GM12878 (cell line): ENCODE data around the gene PRR18. TPM values are rescaled to one million over a fixed set of nuclear protein-coding genes. Genes with fewer than 3 reads are reported as not detected.
"Not testable (repeated sequence)": the region's sequence is repeated elsewhere in the genome, so short reads cannot be mapped to it uniquely, and the experiment has no call there.

Source experiments
- ATAC-seq: fragments of 200-7000 bp; cut with Tn5 transposase; 3 replicates; pipeline ENCODE4 v1.9.1; 2020; ENCODE audit warnings: mild to moderate bottlenecking, moderate library complexity
- BruUV-seq: library from RNA; stranded (reverse); fragments of 400-500 nt; replicated peaks from 2 replicates; lab custom pipeline; 2021; lab: Mats Ljungman, UMichigan
- CTCF ChIA-PET: fragments of 300-600 bp; sonication (Branson Sonifier 250); formaldehyde crosslinking; extraction: SDS; loops from one replicate; lab custom pipeline; 2021; ENCODE audit warnings: inconsistent platforms; lab: Yijun Ruan, JAX
- POLR2A ChIA-PET: fragments of 350-600 bp; formaldehyde crosslinking; extraction: SDS; loops from one replicate; lab custom pipeline; 2021; ENCODE audit warnings: inconsistent platforms; lab: Charles Lee
- RAD21 ChIA-PET: fragments of 300-600 bp; sonication (Branson Sonifier 250); formaldehyde crosslinking; loops from one replicate; lab custom pipeline; 2023; ENCODE audit warnings: antibody characterized with exemption; ENCODE audit not compliant: unreplicated experiment; lab: Charles Lee
- SMC1A ChIA-PET: fragments of 300-600 bp; sonication (Branson Sonifier 250); formaldehyde crosslinking; loops from one replicate; lab custom pipeline; 2023; ENCODE audit not compliant: unreplicated experiment, uncharacterized antibody; lab: Charles Lee
- DNase-seq: peaks from one replicate; pipeline ENCODE4 v3.0.0-alpha.2; 2011; ENCODE audit warnings: low read depth, low spot score
- FAIRE-seq: peaks from 3 replicates; lab custom pipeline; 2011; peaks lifted over from hg19 to GRCh38; lab: Jason Lieb, UNC
- H2AFZ ChIP-seq: 2 replicates; pipeline ENCODE4 v1.6.0; 2011; ENCODE audit warnings: low read depth, low read length, control low read depth; ENCODE audit not compliant: control insufficient read depth
- H3K27ac ChIP-seq: 2 replicates; pipeline ENCODE4 v1.5.1; 2011; ENCODE audit warnings: control low read depth; ENCODE audit not compliant: control insufficient read depth, insufficient read depth
- H3K27me3 ChIP-seq, 2 experiments: replicated peaks in 1 of 2; 2 replicates each; pipeline versions ENCODE4 v1.6.0 to v1.6.1; 2011; ENCODE audit warnings: low read length in 1 of 2; ENCODE audit not compliant: control insufficient read depth in 2 of 2, insufficient read depth in 2 of 2
- H3K36me3 ChIP-seq, 2 experiments: 2 replicates each; pipeline ENCODE4 v1.5.1; 2011; ENCODE audit warnings: low read length in 1 of 2; ENCODE audit not compliant: control insufficient read depth in 2 of 2, insufficient read depth in 2 of 2
- H3K4me1 ChIP-seq: 2 replicates; pipeline ENCODE4 v1.6.1; 2011; ENCODE audit warnings: mild to moderate bottlenecking, low read length, moderate library complexity, mixed read lengths; ENCODE audit not compliant: control insufficient read depth, insufficient read depth
- H3K4me2 ChIP-seq: 2 replicates; pipeline ENCODE4 v1.6.0; 2011; ENCODE audit warnings: control low read depth; ENCODE audit not compliant: control insufficient read depth, insufficient read depth
- H3K4me3 ChIP-seq: fragments of 200-600 bp; sonication (generic); 2 replicates; pipeline ENCODE4 v1.5.1; 2016
- H3K79me2 ChIP-seq: 2 replicates; pipeline ENCODE4 v1.6.0; 2011; ENCODE audit warnings: low read length; ENCODE audit not compliant: control insufficient read depth, insufficient read depth
- H3K9ac ChIP-seq: 2 replicates; pipeline ENCODE4 v1.8.0; 2011; ENCODE audit warnings: low read length, control low read depth, mixed read lengths; ENCODE audit not compliant: control insufficient read depth, insufficient read depth
- H3K9me3 ChIP-seq: replicated peaks from 3 replicates; pipeline ENCODE4 v1.5.1; 2011; ENCODE audit warnings: mild to moderate bottlenecking, low read length; ENCODE audit not compliant: control insufficient read depth, insufficient read depth
- H4K20me1 ChIP-seq: 2 replicates; pipeline ENCODE4 v1.6.0; 2011; ENCODE audit not compliant: control insufficient read depth, insufficient read depth
- WGBS: methylation state at CpG from one replicate; pipeline ENCODE4 v1.1.6; 2016; ENCODE audit warnings: low lambda C conversion rate; ENCODE audit not compliant: insufficient replicate concordance, insufficient coverage; ENCODE audit errors: missing lambda C conversion rate; 5-methylcytosine and 5-hydroxymethylcytosine counted together
- in situ Hi-C: fragments of 300-500 bp; cut with MboI; formaldehyde crosslinking; loops from 9 replicates; pipeline ENCODE4 v1.14.3; 2018; ENCODE audit warnings: mixed read lengths
- intact Hi-C: fragments of 100-400 bp; cut with micrococcal nuclease; formaldehyde crosslinking; loops from one replicate; pipeline ENCODE4 v1.14.2; 2022; ENCODE audit not compliant: unreplicated experiment
- polyA plus RNA-seq, 11 experiments: library from polyadenylated mRNA; depleted of rRNA in 4 of 11; unstranded in 6 of 11; stranded (reverse) in 5 of 11; fragments of >200 nt; fragmentation: Nextera tagmentation in 4 of 11; fragmentation: Illumina TruSeq in 1 of 11; extraction: Ambion mirVana in 4 of 11; extraction: Trizol in 1 of 11; gene quantifications; 1 replicate in 1 of 11; 2 replicates in 10 of 11; pipeline versions ENCODE4 v1.2.1 to v1.2.3, GENCODE V29; 2011 to 2016; ENCODE audit warnings: inconsistent platforms in 2 of 11, missing spikeins in 2 of 11, low read depth in 1 of 11
- total RNA-seq, 4 experiments: library from RNA; depleted of rRNA in 3 of 4; stranded (reverse); fragments of >200 nt in 3 of 4; fragmentation: Illumina TruSeq in 1 of 4; extraction: Trizol in 1 of 4; gene quantifications; 2 replicates each; pipeline versions ENCODE4 v1.2.1 to v1.2.3, GENCODE V29; 2013 to 2021

Gene PRR18
- total and polyA plus RNA-seq, 10 of the 15 experiments (the other 5 are each of a cell fraction or from before 2014, with no cell fraction given): 0.13 to 8.2 (median 1.6) TPM

DNA sequence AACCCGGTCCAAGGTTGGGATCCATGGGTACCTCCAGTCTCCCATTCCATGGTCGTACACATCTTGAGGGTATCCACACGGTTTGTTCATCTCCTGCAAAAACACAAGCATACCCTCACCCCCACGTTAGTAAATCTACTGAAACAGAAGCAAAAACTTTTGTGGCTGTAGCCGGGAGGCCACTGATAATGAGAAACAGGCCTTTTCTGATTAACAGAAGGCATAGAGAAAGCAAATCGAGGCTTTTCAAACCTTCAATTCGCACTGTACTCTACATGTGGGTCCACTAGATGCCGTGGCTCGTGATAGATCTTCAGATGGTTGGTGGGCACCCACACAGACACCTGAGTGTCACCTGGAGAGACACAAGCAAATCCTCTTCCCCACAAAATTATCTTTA lies 37.5 kb upstream of the PRR18 start:
- BruUV-seq, H3K4me2 ChIP-seq, H2AFZ ChIP-seq, RAD21 ChIA-PET, in situ Hi-C loops, H3K27ac ChIP-seq, CTCF ChIA-PET, FAIRE-seq, ATAC-seq, H3K36me3 ChIP-seq, DNase-seq, H3K4me3 ChIP-seq, H3K9me3 ChIP-seq, H3K4me1 ChIP-seq, H4K20me1 ChIP-seq, H3K9ac ChIP-seq, H3K27me3 ChIP-seq: not testable (repeated sequence)
- POLR2A ChIA-PET: interaction anchor here (1.9 kb wide), 1 partner anchor 20 kb away, joined by 6 read pairs; no protein-coding TSS in a partner anchor
- H3K79me2 ChIP-seq: peaks cover 27% of the 10 kb centered on the region
- 79% methylated on average over 9 of the region's 9 CpGs for WGBS
- SMC1A ChIA-PET: interaction anchor here (1.3 to 1.4 kb wide), 2 partner anchors 9 to 70 kb away, joined by 4 read pairs; no protein-coding TSS in a partner anchor
- intact Hi-C loops: loop anchor here (10.0 kb wide), 1 partner anchor 809 kb away; the partner anchor contains the start of gene GPR31

DNA sequence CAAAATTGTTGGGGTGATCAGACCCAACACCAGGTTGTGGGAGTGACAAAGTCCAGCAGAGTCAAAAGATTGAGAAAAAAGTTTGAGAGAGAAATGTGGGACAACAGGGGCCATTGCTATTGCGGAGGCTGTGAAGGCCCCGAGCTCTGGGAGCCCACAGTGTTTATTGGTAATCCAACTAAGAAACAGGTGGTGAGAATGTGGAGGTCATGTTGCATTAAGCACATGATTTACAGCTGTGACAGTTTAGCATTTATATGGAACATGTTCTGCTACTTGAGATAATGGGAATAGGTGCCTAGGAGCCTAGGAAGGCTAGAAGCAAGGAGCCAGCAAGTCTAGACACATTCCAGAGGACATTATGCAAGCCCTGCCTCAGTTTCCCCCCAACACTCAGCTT lies 36.7 kb upstream of the PRR18 start:
- H2AFZ ChIP-seq, H3K9ac ChIP-seq, H3K36me3 ChIP-seq, H3K27ac ChIP-seq, in situ Hi-C loops, DNase-seq, H3K4me2 ChIP-seq, BruUV-seq, H3K4me1 ChIP-seq, H3K27me3 ChIP-seq, H4K20me1 ChIP-seq, ATAC-seq, H3K4me3 ChIP-seq, FAIRE-seq, H3K9me3 ChIP-seq: not testable (repeated sequence)
- CTCF ChIA-PET: interaction anchor here (0.9 to 2.7 kb wide), 2 partner anchors 9 to 36 kb away, joined by 3 to 21 read pairs; no protein-coding TSS in a partner anchor
- WGBS: 94% methylated on average over 2 of the region's 2 CpGs
- POLR2A ChIA-PET: interaction anchor here (1.2 to 1.9 kb wide), 2 partner anchors 19 to 36 kb away, joined by 3 to 6 read pairs; no protein-coding TSS in a partner anchor
- intact Hi-C loops: loop anchor here (10.0 kb wide), 1 partner anchor 810 kb away; the partner anchor contains the start of gene GPR31
- SMC1A ChIA-PET: interaction anchor here (0.8 to 1.4 kb wide), 3 partner anchors 8 to 69 kb away, joined by 4 read pairs; no protein-coding TSS in a partner anchor
- RAD21 ChIA-PET: interaction anchor here (0.6 to 1.0 kb wide), 2 partner anchors 22 to 36 kb away, joined by 3 read pairs; no protein-coding TSS in a partner anchor
- peaks cover 34% of the 10 kb centered on the region for H3K79me2 ChIP-seq
